GM23338 (cell line): Measurements from ENCODE around the gene ADAMTS7.
"Not testable (repeated sequence)": the region's sequence is repeated elsewhere in the genome, so short reads cannot be mapped to it uniquely, and the experiment has no call there.

Experiments used
- CREB1 ChIP-seq: fragments of 250-450 bp; sonication (Bioruptor Pico); IDR thresholded peaks from 2 replicates; pipeline ENCODE4 v1.5.0; 2020; ENCODE audit warnings: low read depth, mild to moderate bottlenecking, moderate library complexity
- EZH2 ChIP-seq: fragments of 200-600 bp; sonication (generic); IDR thresholded peaks from one replicate; pipeline ENCODE4 v1.8.0; 2017; ENCODE audit warnings: antibody characterized with exemption, mild to moderate bottlenecking, low read depth; ENCODE audit not compliant: unreplicated experiment
- EZH2phosphoT487 ChIP-seq: fragments of 200-600 bp; sonication (generic); IDR thresholded peaks from one replicate; pipeline ENCODE4 v1.8.1; 2018; ENCODE audit warnings: antibody characterized with exemption; ENCODE audit not compliant: unreplicated experiment
- POLR2AphosphoS5 ChIP-seq: IDR thresholded peaks from 2 replicates; pipeline ENCODE4 v1.6.1; 2016; ENCODE audit warnings: antibody characterized with exemption, low read depth
- STAT1 ChIP-seq: IDR thresholded peaks from one replicate; pipeline ENCODE4 v1.6.1; 2016; ENCODE audit warnings: antibody characterized with exemption; ENCODE audit not compliant: unreplicated experiment
- ZNF331 ChIP-seq: fragments of 250-450 bp; sonication (Bioruptor Pico); IDR thresholded peaks from 2 replicates; pipeline ENCODE4 v1.5.0; 2020; ENCODE audit warnings: low read depth, mild to moderate bottlenecking, moderate library complexity
- TF ChIP-seq, protein P1 (sequence below), 2 experiments: fragments of 200-600 bp in 1 of 2; sonication (generic) in 1 of 2; conservative IDR thresholded peaks; 2 replicates each; pipeline versions ENCODE4 v1.5.1 to v1.6.1; 2016 to 2017; ENCODE audit warnings: antibody characterized with exemption in 2 of 2, low read depth in 2 of 2, mild to moderate bottlenecking in 2 of 2, moderate library complexity in 1 of 2
- TF ChIP-seq, protein P2 (sequence below): IDR thresholded peaks from 2 replicates; pipeline ENCODE4 v1.6.1; 2016; ENCODE audit warnings: antibody characterized with exemption
- TF ChIP-seq, protein P3 (sequence below): IDR thresholded peaks from one replicate; pipeline ENCODE4 v1.6.1; 2018; ENCODE audit warnings: antibody characterized with exemption; ENCODE audit not compliant: unreplicated experiment

DNA sequence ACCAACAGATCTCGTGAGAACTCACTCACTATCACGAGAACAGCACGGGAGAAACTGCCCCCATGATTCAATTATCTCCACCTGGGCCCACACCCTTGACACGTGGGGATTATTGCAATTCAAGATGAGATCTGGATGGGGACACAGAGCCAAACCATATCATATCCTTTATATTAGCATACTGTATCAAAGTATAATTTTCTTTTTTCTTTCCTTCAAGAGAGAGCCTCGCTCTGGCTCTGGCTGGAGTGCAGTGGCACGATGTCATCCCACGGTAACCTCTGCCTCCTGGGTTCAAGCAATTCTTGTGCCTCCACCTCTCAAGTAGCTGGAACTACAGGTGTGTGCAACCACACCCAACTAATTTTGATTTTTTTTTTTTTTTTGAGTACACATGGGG is 63.4 kb downstream of the ADAMTS7 start:
- TF ChIP-seq, protein P1, sequence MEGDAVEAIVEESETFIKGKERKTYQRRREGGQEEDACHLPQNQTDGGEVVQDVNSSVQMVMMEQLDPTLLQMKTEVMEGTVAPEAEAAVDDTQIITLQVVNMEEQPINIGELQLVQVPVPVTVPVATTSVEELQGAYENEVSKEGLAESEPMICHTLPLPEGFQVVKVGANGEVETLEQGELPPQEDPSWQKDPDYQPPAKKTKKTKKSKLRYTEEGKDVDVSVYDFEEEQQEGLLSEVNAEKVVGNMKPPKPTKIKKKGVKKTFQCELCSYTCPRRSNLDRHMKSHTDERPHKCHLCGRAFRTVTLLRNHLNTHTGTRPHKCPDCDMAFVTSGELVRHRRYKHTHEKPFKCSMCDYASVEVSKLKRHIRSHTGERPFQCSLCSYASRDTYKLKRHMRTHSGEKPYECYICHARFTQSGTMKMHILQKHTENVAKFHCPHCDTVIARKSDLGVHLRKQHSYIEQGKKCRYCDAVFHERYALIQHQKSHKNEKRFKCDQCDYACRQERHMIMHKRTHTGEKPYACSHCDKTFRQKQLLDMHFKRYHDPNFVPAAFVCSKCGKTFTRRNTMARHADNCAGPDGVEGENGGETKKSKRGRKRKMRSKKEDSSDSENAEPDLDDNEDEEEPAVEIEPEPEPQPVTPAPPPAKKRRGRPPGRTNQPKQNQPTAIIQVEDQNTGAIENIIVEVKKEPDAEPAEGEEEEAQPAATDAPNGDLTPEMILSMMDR (conservative IDR thresholded peaks at IDR 0.05; ENCODE audit: low read depth in 2 of 2): not testable (repeated sequence)
- not testable (repeated sequence) for TF ChIP-seq EZH2; EZH2phosphoT487; POLR2AphosphoS5; STAT1; CREB1 (CRISPR knock-in tag); ZNF331 (CRISPR knock-in tag)
- TF ChIP-seq, protein P2, sequence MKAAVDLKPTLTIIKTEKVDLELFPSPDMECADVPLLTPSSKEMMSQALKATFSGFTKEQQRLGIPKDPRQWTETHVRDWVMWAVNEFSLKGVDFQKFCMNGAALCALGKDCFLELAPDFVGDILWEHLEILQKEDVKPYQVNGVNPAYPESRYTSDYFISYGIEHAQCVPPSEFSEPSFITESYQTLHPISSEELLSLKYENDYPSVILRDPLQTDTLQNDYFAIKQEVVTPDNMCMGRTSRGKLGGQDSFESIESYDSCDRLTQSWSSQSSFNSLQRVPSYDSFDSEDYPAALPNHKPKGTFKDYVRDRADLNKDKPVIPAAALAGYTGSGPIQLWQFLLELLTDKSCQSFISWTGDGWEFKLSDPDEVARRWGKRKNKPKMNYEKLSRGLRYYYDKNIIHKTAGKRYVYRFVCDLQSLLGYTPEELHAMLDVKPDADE: not testable (repeated sequence)
- TF ChIP-seq, protein P3, sequence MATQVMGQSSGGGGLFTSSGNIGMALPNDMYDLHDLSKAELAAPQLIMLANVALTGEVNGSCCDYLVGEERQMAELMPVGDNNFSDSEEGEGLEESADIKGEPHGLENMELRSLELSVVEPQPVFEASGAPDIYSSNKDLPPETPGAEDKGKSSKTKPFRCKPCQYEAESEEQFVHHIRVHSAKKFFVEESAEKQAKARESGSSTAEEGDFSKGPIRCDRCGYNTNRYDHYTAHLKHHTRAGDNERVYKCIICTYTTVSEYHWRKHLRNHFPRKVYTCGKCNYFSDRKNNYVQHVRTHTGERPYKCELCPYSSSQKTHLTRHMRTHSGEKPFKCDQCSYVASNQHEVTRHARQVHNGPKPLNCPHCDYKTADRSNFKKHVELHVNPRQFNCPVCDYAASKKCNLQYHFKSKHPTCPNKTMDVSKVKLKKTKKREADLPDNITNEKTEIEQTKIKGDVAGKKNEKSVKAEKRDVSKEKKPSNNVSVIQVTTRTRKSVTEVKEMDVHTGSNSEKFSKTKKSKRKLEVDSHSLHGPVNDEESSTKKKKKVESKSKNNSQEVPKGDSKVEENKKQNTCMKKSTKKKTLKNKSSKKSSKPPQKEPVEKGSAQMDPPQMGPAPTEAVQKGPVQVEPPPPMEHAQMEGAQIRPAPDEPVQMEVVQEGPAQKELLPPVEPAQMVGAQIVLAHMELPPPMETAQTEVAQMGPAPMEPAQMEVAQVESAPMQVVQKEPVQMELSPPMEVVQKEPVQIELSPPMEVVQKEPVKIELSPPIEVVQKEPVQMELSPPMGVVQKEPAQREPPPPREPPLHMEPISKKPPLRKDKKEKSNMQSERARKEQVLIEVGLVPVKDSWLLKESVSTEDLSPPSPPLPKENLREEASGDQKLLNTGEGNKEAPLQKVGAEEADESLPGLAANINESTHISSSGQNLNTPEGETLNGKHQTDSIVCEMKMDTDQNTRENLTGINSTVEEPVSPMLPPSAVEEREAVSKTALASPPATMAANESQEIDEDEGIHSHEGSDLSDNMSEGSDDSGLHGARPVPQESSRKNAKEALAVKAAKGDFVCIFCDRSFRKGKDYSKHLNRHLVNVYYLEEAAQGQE: not testable (repeated sequence)
